Karpas-422 (cell line): ENCODE measurements around the gene TCHH. TPM values are rescaled to one million over a fixed set of nuclear protein-coding genes. Genes with fewer than 3 reads are reported as not detected.

ENCODE experiments used
- DNase-seq: peaks from one replicate; pipeline ENCODE4 v3.0.0-alpha.2; 2015
- H2AFZ ChIP-seq: fragments of 200-600 bp; sonication (generic); 2 replicates; pipeline ENCODE4 v1.6.1; 2014; ENCODE audit warnings: antibody characterized with exemption, low read length, mixed read lengths
- H3K27ac ChIP-seq: fragments of 200-600 bp; sonication (generic); 2 replicates; pipeline ENCODE4 v1.5.1; 2014; ENCODE audit warnings: mild to moderate bottlenecking, low read length, moderate library complexity
- H3K27me3 ChIP-seq: fragments of 200-600 bp; sonication (generic); 2 replicates; pipeline ENCODE4 v1.6.1; 2014; ENCODE audit warnings: low read length, mixed read lengths
- H3K36me3 ChIP-seq: fragments of 200-600 bp; sonication (generic); 2 replicates; pipeline ENCODE4 v1.6.1; 2014; ENCODE audit warnings: low read length, mixed read lengths; ENCODE audit not compliant: insufficient read depth
- H3K4me1 ChIP-seq: fragments of 200-600 bp; sonication (generic); 2 replicates; pipeline ENCODE4 v1.6.1; 2014; ENCODE audit warnings: mild to moderate bottlenecking, low read length, mixed read lengths
- H3K4me2 ChIP-seq: fragments of 200-600 bp; sonication (generic); 2 replicates; pipeline ENCODE4 v1.6.1; 2014; ENCODE audit warnings: low read length, low read depth, mild to moderate bottlenecking; ENCODE audit not compliant: poor library complexity, severe bottlenecking
- H3K4me3 ChIP-seq: fragments of 200-600 bp; sonication (generic); 2 replicates; pipeline ENCODE4 v1.5.1; 2014; ENCODE audit warnings: mild to moderate bottlenecking, antibody characterized with exemption, low read length, mixed read lengths
- H3K79me2 ChIP-seq: fragments of 200-600 bp; sonication (generic); 2 replicates; pipeline ENCODE4 v1.6.1; 2014; ENCODE audit warnings: mild to moderate bottlenecking, low read length, mixed read lengths
- H3K9ac ChIP-seq: fragments of 200-600 bp; sonication (generic); 2 replicates; pipeline ENCODE4 v1.6.0; 2014; ENCODE audit warnings: low read length
- H3K9me2 ChIP-seq: fragments of 200-600 bp; sonication (generic), shearing (Covaris generic); replicated peaks from 2 replicates; pipeline ENCODE4 v1.6.0; 2014; ENCODE audit warnings: mild to moderate bottlenecking, low read length, moderate library complexity; ENCODE audit not compliant: insufficient read depth
- H3K9me3 ChIP-seq: fragments of 300-700, 200-600 bp; sonication (generic); 2 replicates; pipeline ENCODE4 v1.6.1; 2014; ENCODE audit warnings: low read length, mixed read lengths
- H4K20me1 ChIP-seq: fragments of 200-600 bp; sonication (generic); 2 replicates; pipeline ENCODE4 v1.6.1; 2014; ENCODE audit warnings: mild to moderate bottlenecking, antibody characterized with exemption, low read length, low read depth; ENCODE audit not compliant: insufficient read depth
- small RNA-seq: library from RNA; depleted of rRNA; stranded (forward); fragments of <200 nt; gene quantifications from one replicate; pipeline ENCODE3, GENCODE V24; 2014
- total RNA-seq: library from RNA; depleted of rRNA; stranded (reverse); fragments of >200 nt; shearing (Covaris generic); gene quantifications from 2 replicates; pipeline ENCODE4 v1.2.3, GENCODE V29; 2014; ENCODE audit warnings: low replicate concordance; rRNA removed

The TCHH gene
- total RNA-seq, 1 experiment from 2014 or later: not detected

- Histone ChIP-seq H3K9me3 (no peaks in the 10 kb centered on the region), H2AFZ (no peak overlapping the region), H3K4me3 (no peak overlapping the region), H3K36me3 (no peaks in the 10 kb centered on the region), H3K79me2 (no peaks in the 10 kb centered on the region), H3K4me2 (no peak overlapping the region), H4K20me1 (no peaks in the 10 kb centered on the region), H3K9ac (no peak overlapping the region), H3K27ac (no peak overlapping the region), H3K27me3 (no peaks in the 10 kb centered on the region), H3K9me2 (no peaks in the 10 kb centered on the region), H3K4me1 (no peaks in the 10 kb centered on the region)
- no peak for DNase-seq
Observed at GRCh38 chr1:152067929-152068328, 47.3 kb downstream of the TCHH start.

- Histone ChIP-seq H3K36me3 (no peaks in the 10 kb centered on the region), H3K79me2 (no peaks in the 10 kb centered on the region), H3K27me3 (no peaks in the 10 kb centered on the region), H3K4me1 (no peaks in the 10 kb centered on the region), H3K9ac (no peak overlapping the region), H3K27ac (no peak overlapping the region), H3K4me2 (no peak overlapping the region), H4K20me1 (no peaks in the 10 kb centered on the region), H3K9me3 (no peaks in the 10 kb centered on the region), H3K9me2 (no peaks in the 10 kb centered on the region), H3K4me3 (no peak overlapping the region), H2AFZ (no peak overlapping the region)
- DNase-seq: no peak
Observed at GRCh38 chr1:152067150-152067549, 48.1 kb downstream of the TCHH start.

GRCh38 chr1:152061952-152062351 is 53.3 kb downstream of the TCHH start:
- H3K9me2 ChIP-seq: no peaks in the 10 kb centered on the region
- DNase-seq: no peak
- no peaks in the 10 kb centered on the region; the same call in 1 of the 2 replicates for H3K27me3 ChIP-seq

More at GRCh38 chr1:152061952-152062351, 53.3 kb downstream of the TCHH start:
- Histone ChIP-seq H3K4me2 (no peak overlapping the region), H3K9ac (no peak overlapping the region), H3K9me3 (no peaks in the 10 kb centered on the region), H4K20me1 (no peaks in the 10 kb centered on the region), H3K36me3 (no peaks in the 10 kb centered on the region), H3K27ac (no peak overlapping the region), H3K79me2 (no peaks in the 10 kb centered on the region), H2AFZ (no peak overlapping the region), H3K4me3 (no peak overlapping the region), H3K4me1 (no peaks in the 10 kb centered on the region)

Small RNA genes lying within 50 kb of the gene (small RNA-seq; reads per million reads assigned to genes)
- gene SPTLC1P4: not detected

Other genes starting within 250 kb of the TCHH start
- 51.8 and 87.8 TPM in 2 replicates for gene THEM4, start 205.9 kb downstream of the TCHH start, total RNA-seq
- 0.56 and 4.2 TPM in 2 replicates for gene S100A10, start 121.6 kb downstream of the TCHH start, total RNA-seq
- gene S100A11, start 78.4 kb downstream of the TCHH start, total RNA-seq: 68.5 and 155 TPM in 2 replicates
- not detected in 2 replicates for gene TCHHL1, start 26.4 kb downstream of the TCHH start, total RNA-seq
- gene RPTN, start 43.8 kb upstream of the TCHH start, total RNA-seq: not detected in 2 replicates
- gene HRNR, start 108.7 kb upstream of the TCHH start, total RNA-seq: not detected in 2 replicates
- gene FLG, start 209.8 kb upstream of the TCHH start, total RNA-seq: not detected in 2 replicates
- gene FLG2, start 244.6 kb upstream of the TCHH start, total RNA-seq: not detected in 2 replicates